Astrocyte (in vitro differentiated cells and primary cell): ENCODE data around the gene FAM98C.

Experiments
- EZH2 ChIP-seq: IDR thresholded peaks from 2 replicates; pipeline ENCODE4 v1.6.1; 2012; ENCODE audit warnings: mild to moderate bottlenecking, low read length, inconsistent platforms; ENCODE audit not compliant: insufficient read depth
- TF ChIP-seq, protein P1 (sequence below): IDR thresholded peaks from 2 replicates; pipeline ENCODE4 v1.5.1; 2011; ENCODE audit warnings: low read depth, mild to moderate bottlenecking, inconsistent platforms, low read length, moderate library complexity; ENCODE audit not compliant: insufficient read depth

DNA sequence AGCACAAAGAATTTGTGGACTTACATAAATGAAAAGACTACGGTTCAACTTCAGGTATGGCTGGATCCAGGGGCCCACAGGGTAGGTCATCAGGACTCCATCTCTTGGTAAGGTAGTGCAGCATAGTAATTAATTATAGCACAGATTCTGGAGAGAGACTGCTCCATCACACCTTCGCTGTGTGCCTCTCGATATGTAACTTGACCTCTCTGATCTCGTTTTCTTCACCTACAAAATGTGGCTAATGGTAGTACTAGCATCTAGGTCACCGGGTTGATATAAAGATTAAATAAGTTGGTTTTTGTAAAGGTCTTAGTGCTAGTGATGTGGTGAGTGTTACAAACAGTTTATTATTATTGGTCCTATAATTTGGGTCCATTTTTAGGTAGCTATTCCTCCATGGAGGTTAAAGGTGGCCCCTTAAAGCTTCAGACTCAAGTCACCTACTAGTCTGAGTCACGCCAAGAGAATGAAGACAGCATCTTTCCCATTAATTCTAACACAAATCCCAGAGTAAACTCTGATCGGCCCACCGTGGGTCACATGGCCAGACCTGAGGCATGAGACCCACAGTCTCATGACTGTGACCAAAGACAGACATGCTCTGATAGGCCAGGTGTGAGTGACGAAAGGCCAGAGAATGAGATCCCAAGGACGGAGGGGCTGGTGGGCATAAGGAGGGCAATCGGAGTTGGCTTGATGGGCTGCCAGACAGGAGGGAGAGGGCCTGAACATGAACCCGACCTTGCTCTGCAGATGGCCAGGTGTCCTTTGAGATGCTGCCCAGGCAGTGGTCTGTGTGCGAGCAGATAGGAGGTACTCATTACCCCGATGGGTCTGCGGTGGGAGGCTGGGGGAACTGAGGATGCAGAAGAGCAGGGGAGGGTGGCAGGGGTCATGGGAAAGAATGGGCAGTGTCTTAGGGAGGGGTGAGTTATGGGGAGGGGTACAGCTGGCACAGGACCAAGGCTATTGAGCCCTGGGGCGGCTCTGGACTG is 46.9 kb upstream of the FAM98C start:
- no peak for TF ChIP-seq EZH2
- TF ChIP-seq, protein P1, sequence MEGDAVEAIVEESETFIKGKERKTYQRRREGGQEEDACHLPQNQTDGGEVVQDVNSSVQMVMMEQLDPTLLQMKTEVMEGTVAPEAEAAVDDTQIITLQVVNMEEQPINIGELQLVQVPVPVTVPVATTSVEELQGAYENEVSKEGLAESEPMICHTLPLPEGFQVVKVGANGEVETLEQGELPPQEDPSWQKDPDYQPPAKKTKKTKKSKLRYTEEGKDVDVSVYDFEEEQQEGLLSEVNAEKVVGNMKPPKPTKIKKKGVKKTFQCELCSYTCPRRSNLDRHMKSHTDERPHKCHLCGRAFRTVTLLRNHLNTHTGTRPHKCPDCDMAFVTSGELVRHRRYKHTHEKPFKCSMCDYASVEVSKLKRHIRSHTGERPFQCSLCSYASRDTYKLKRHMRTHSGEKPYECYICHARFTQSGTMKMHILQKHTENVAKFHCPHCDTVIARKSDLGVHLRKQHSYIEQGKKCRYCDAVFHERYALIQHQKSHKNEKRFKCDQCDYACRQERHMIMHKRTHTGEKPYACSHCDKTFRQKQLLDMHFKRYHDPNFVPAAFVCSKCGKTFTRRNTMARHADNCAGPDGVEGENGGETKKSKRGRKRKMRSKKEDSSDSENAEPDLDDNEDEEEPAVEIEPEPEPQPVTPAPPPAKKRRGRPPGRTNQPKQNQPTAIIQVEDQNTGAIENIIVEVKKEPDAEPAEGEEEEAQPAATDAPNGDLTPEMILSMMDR = no peak
